ENCODE results near the gene PTRH1. TPM values are rescaled to one million over a fixed set of nuclear protein-coding genes. Genes with fewer than 3 reads are reported as not detected.
"Not testable (repeated sequence)": the region's sequence is repeated elsewhere in the genome, so short reads cannot be mapped to it uniquely, and the experiment has no call there.

Gene PTRH1
- total and polyA plus RNA-seq, 2 donors from 2014 or later = 20.5 to 41.3 TPM

GRCh38 chr9:127758843-127759242 is 43.4 kb upstream of the PTRH1 start:
- TF ChIP-seq CTCF (IDR thresholded peaks at IDR 0.05; ENCODE audit: borderline replicate concordance, extremely low read depth, insufficient read depth) = no peak
- H3K9me3 ChIP-seq (ENCODE audit: control insufficient read depth in 2 of 3, insufficient read depth in 1 of 3, low read length in 3 of 3) = no peaks in the 10 kb centered on the region
- no peak overlapping the region for H3K27ac ChIP-seq (ENCODE audit: low read depth in 2 of 2, low read length in 2 of 2)
- peaks cover 0 to 5% (median 0%) of the 10 kb centered on the region in 3 donors for H3K4me1 ChIP-seq (ENCODE audit: control insufficient read depth in 2 of 3, insufficient read depth in 2 of 3, low read depth in 1 of 3, low read length in 3 of 3)
- peaks cover 8% of the 10 kb centered on the region for H3K27me3 ChIP-seq (ENCODE audit: control insufficient read depth, insufficient read depth, low read length)
- DNase-seq (no peak), FAIRE-seq (no peak)
- no peak overlapping the region for H3K9ac ChIP-seq (ENCODE audit: low read length in 3 of 3)
- H3K4me3 ChIP-seq (ENCODE audit: low read length in 3 of 3) = no peak overlapping the region
- intact Hi-C loops (cut with DNase I) = no loop called here
- H3K36me3 ChIP-seq (ENCODE audit: control insufficient read depth in 2 of 3, insufficient read depth in 3 of 3, low read length in 3 of 3) = no peaks in the 10 kb centered on the region

GRCh38 chr9:127756776-127757175 is 41.3 kb upstream of the PTRH1 start:
- H3K27ac ChIP-seq (ENCODE audit: low read depth in 2 of 2, low read length in 2 of 2); H3K27me3 ChIP-seq (ENCODE audit: control insufficient read depth, insufficient read depth, low read length); FAIRE-seq; H3K9me3 ChIP-seq (ENCODE audit: control insufficient read depth in 2 of 3, insufficient read depth in 1 of 3, low read length in 3 of 3); H3K4me1 ChIP-seq (ENCODE audit: control insufficient read depth in 2 of 3, insufficient read depth in 2 of 3, low read depth in 1 of 3, low read length in 3 of 3); H3K4me3 ChIP-seq (ENCODE audit: low read length in 3 of 3); DNase-seq; intact Hi-C loops (cut with DNase I); H3K9ac ChIP-seq (ENCODE audit: low read length in 3 of 3); H3K36me3 ChIP-seq (ENCODE audit: control insufficient read depth in 2 of 3, insufficient read depth in 3 of 3, low read length in 3 of 3): not testable (repeated sequence)

- intact Hi-C loops (cut with DNase I) = no loop called here
- H3K9ac ChIP-seq (ENCODE audit: low read length in 3 of 3) = no peak overlapping the region
- DNase-seq (no peak), FAIRE-seq (no peak)
- no peaks in the 10 kb centered on the region for H3K9me3 ChIP-seq (ENCODE audit: control insufficient read depth in 2 of 3, insufficient read depth in 1 of 3, low read length in 3 of 3)
- no peak for TF ChIP-seq CTCF (IDR thresholded peaks at IDR 0.05; ENCODE audit: borderline replicate concordance, extremely low read depth, insufficient read depth)
- H3K4me3 ChIP-seq (ENCODE audit: low read length in 3 of 3) = no peak overlapping the region
- no peaks in the 10 kb centered on the region for H3K36me3 ChIP-seq (ENCODE audit: control insufficient read depth in 2 of 3, insufficient read depth in 3 of 3, low read length in 3 of 3)
- H3K4me1 ChIP-seq (ENCODE audit: control insufficient read depth in 2 of 3, insufficient read depth in 2 of 3, low read depth in 1 of 3, low read length in 3 of 3) = no peaks in the 10 kb centered on the region
- peaks cover 10% of the 10 kb centered on the region for H3K27me3 ChIP-seq (ENCODE audit: control insufficient read depth, insufficient read depth, low read length)
- no peak overlapping the region for H3K27ac ChIP-seq (ENCODE audit: low read depth in 2 of 2, low read length in 2 of 2)
Observed at GRCh38 chr9:127756233-127756632, 40.8 kb upstream of the PTRH1 start.

GRCh38 chr9:127755061-127756060 is 39.9 kb upstream of the PTRH1 start:
- intact Hi-C loops (cut with DNase I) = no loop called here
- H3K9ac ChIP-seq (ENCODE audit: low read length in 3 of 3) = no peak overlapping the region
- H3K27me3 ChIP-seq (ENCODE audit: control insufficient read depth, insufficient read depth, low read length) = peaks cover 10% of the 10 kb centered on the region
- FAIRE-seq (no peak), DNase-seq (peak in 3 of 5 donors; percentile 45 to 80 (median 70))
- no peak overlapping the region for H3K27ac ChIP-seq (ENCODE audit: low read depth in 2 of 2, low read length in 2 of 2)
- no peaks in the 10 kb centered on the region for H3K4me1 ChIP-seq (ENCODE audit: control insufficient read depth in 2 of 3, insufficient read depth in 2 of 3, low read depth in 1 of 3, low read length in 3 of 3)
- no peak for TF ChIP-seq CTCF (IDR thresholded peaks at IDR 0.05; ENCODE audit: borderline replicate concordance, extremely low read depth, insufficient read depth)
- no peaks in the 10 kb centered on the region for H3K9me3 ChIP-seq (ENCODE audit: control insufficient read depth in 2 of 3, insufficient read depth in 1 of 3, low read length in 3 of 3)
- H3K36me3 ChIP-seq (ENCODE audit: control insufficient read depth in 2 of 3, insufficient read depth in 3 of 3, low read length in 3 of 3) = no peaks in the 10 kb centered on the region
- H3K4me3 ChIP-seq (ENCODE audit: low read length in 3 of 3) = no peak overlapping the region
